ENCODE results near the gene CERKL.

DNA sequence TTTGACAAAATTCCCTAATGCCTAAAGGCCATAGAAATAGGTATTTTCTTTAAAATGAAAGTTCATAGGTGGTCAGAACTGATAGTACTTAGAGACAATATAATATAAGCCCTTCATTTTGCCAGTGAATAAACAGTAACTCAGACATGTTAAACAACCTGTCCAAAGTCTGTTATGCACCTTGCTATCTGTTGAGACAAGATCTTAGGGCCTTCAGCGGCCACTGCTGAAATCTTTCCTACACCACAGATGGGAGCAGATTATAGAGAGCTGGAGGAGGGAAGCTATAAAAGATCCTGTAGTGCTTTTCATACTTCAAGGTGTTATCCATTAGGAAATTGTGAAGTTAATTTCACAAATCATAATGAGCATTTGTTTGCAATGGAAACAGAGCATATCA, 13.8 kb downstream of the CERKL start:
- TF ChIP-seq CTCF (IDR thresholded peaks at IDR 0.05) (no peak), POLR2A (IDR thresholded peaks at IDR 0.05) (no peak)
